SK-N-SH (cell line): ENCODE data around the gene ASB9. TPM values are rescaled to one million over a fixed set of nuclear protein-coding genes. Genes with fewer than 3 reads are reported as not detected.
"Not testable (repeated sequence)": the region's sequence is repeated elsewhere in the genome, so short reads cannot be mapped to it uniquely, and the experiment has no call there.

Experiments used
- CTCF ChIA-PET: fragments of 300-600, 350-600 bp; formaldehyde crosslinking; extraction: SDS; loops from one replicate; lab custom pipeline; 2021; lab: Yijun Ruan, JAX
- POLR2A ChIA-PET: fragments of 350-600 bp; sonication (Branson Sonifier 250); formaldehyde crosslinking; extraction: SDS; loops from one replicate; lab custom pipeline; 2020; ENCODE audit warnings: antibody characterized with exemption, inconsistent platforms; lab: Yijun Ruan, JAX
- DNase-seq: peaks from one replicate; pipeline ENCODE4 v3.0.0; 2012
- H2AFZ ChIP-seq: fragments of 200-600 bp; sonication (generic); 2 replicates; pipeline ENCODE4 v1.8.1; 2016; ENCODE audit warnings: antibody characterized with exemption, mild to moderate bottlenecking, low read depth
- H3F3A ChIP-seq: fragments of 200-600 bp; sonication (generic); replicated peaks from 2 replicates; pipeline ENCODE3; 2016; ENCODE audit warnings: antibody characterized with exemption, mild to moderate bottlenecking; ENCODE audit not compliant: insufficient read depth
- H3K27ac ChIP-seq, 2 experiments: fragments of 200-500 bp in 1 of 2; fragments of 200-600 bp in 1 of 2; sonication (Bioruptor generic) in 1 of 2; sonication (generic), shearing (Covaris generic) in 1 of 2; 2 replicates each; pipeline versions ENCODE4 v1.5.1 to v1.6.1; 2014 to 2016; ENCODE audit warnings: low read depth in 2 of 2, inconsistent platforms in 1 of 2, low read length in 1 of 2, mild to moderate bottlenecking in 1 of 2, mixed read lengths in 1 of 2
- H3K27me3 ChIP-seq: fragments of 200-600 bp; sonication (generic), shearing (Covaris generic); 2 replicates; pipeline ENCODE4 v1.6.1; 2016; ENCODE audit warnings: mixed run types; ENCODE audit not compliant: insufficient read depth
- H3K36me3 ChIP-seq, 2 experiments: fragments of 200-500 bp in 1 of 2; fragments of 200-600 bp in 1 of 2; sonication (Bioruptor generic) in 1 of 2; sonication (generic) in 1 of 2; replicated peaks in 1 of 2; 2 replicates each; pipeline versions ENCODE3 to v1.5.1; 2014 to 2016; ENCODE audit warnings: low read length in 1 of 2, mild to moderate bottlenecking in 1 of 2; ENCODE audit not compliant: insufficient read depth in 2 of 2, control insufficient read depth in 1 of 2
- H3K4me1 ChIP-seq, 2 experiments: fragments of 200-500 bp in 1 of 2; fragments of 200-600 bp in 1 of 2; sonication (Bioruptor generic) in 1 of 2; sonication (generic), shearing (Covaris generic) in 1 of 2; 2 replicates each; pipeline versions ENCODE4 v1.5.1 to v1.6.1; 2014 to 2016; ENCODE audit warnings: low read depth in 1 of 2, low read length in 1 of 2, mixed run types in 1 of 2; ENCODE audit not compliant: insufficient read depth in 2 of 2, control insufficient read depth in 1 of 2
- H3K4me2 ChIP-seq: fragments of 200-600 bp; sonication (generic), shearing (Covaris generic); 2 replicates; pipeline ENCODE4 v1.6.1; 2017; ENCODE audit warnings: mixed run types
- H3K4me3 ChIP-seq, 2 experiments: fragments of 200-500 bp in 1 of 2; fragments of 200-600 bp in 1 of 2; sonication (Bioruptor generic) in 1 of 2; sonication (generic), shearing (Covaris generic) in 1 of 2; 2 replicates each; pipeline versions ENCODE4 v1.5.1 to v1.8.1; 2014 to 2016; ENCODE audit warnings: low read depth in 2 of 2, inconsistent platforms in 1 of 2, low read length in 1 of 2, mild to moderate bottlenecking in 1 of 2, mixed read lengths in 1 of 2, moderate library complexity in 1 of 2
- H3K79me2 ChIP-seq: fragments of 200-600 bp; sonication (generic); 2 replicates; pipeline ENCODE4 v1.8.1; 2017; ENCODE audit warnings: mild to moderate bottlenecking; ENCODE audit not compliant: insufficient read depth
- H3K9ac ChIP-seq: fragments of 200-600 bp; sonication (generic); 2 replicates; pipeline ENCODE4 v1.6.1; 2017; ENCODE audit warnings: mixed run types
- H3K9me2 ChIP-seq: fragments of 200-600 bp; sonication (generic); 2 replicates; pipeline ENCODE4 v1.6.1; 2017; ENCODE audit warnings: mixed run types
- H3K9me3 ChIP-seq: fragments of 200-600 bp; sonication (generic); 2 replicates; pipeline ENCODE4 v1.6.1; 2017; ENCODE audit warnings: mixed run types, mild to moderate bottlenecking, moderate library complexity
- H4K20me1 ChIP-seq: fragments of 200-600 bp; sonication (generic); 2 replicates; pipeline ENCODE4 v1.6.1; 2017; ENCODE audit warnings: mild to moderate bottlenecking, mixed run types; ENCODE audit not compliant: insufficient read depth
- CHD2 ChIP-seq: fragments of 150-350 bp; IDR thresholded peaks from 2 replicates; pipeline ENCODE4 v1.6.1; 2018; ENCODE audit warnings: low read length; ENCODE audit not compliant: partially characterized antibody
- EP300 ChIP-seq, 2 experiments: IDR thresholded peaks; 2 replicates each; pipeline versions ENCODE4 v1.4.0 to v1.6.1; 2012; ENCODE audit warnings: borderline replicate concordance in 1 of 2, low read depth in 1 of 2, low read length in 1 of 2
- GATA2 ChIP-seq: sonication (generic); formaldehyde crosslinking; IDR thresholded peaks from 2 replicates; pipeline ENCODE4 v1.5.0; 2020; ENCODE audit warnings: mild to moderate bottlenecking, missing genetic modification reagents
- NFIC ChIP-seq: IDR thresholded peaks from 2 replicates; pipeline ENCODE4 v1.4.0; 2012; ENCODE audit warnings: borderline replicate concordance
- RAD21 ChIP-seq: IDR thresholded peaks from 2 replicates; pipeline ENCODE4 v1.6.1; 2012; ENCODE audit warnings: mild to moderate bottlenecking, low read length
- RCOR1 ChIP-seq: fragments of 150-350 bp; IDR thresholded peaks from 2 replicates; pipeline ENCODE4 v1.6.1; 2017; ENCODE audit warnings: antibody characterized with exemption, low read length
- SIN3A ChIP-seq: IDR thresholded peaks from 2 replicates; pipeline ENCODE4 v1.6.1; 2012; ENCODE audit warnings: low read depth, mild to moderate bottlenecking, low read length, moderate library complexity, borderline replicate concordance
- TCF12 ChIP-seq: IDR thresholded peaks from 2 replicates; pipeline ENCODE4 v1.4.0; 2012
- WGBS: methylation state at CpG from one replicate; pipeline ENCODE4 v1.1.6; 2017; ENCODE audit warnings: low lambda C conversion rate; 5-methylcytosine and 5-hydroxymethylcytosine counted together
- polyA plus RNA-seq, 3 experiments: library from polyadenylated mRNA; depleted of rRNA; stranded (reverse); fragments of >200 nt; gene quantifications; 2 replicates each; pipeline ENCODE4 v1.2.3, GENCODE V29; 2012
- TF ChIP-seq, protein P1 (sequence below): IDR thresholded peaks from 2 replicates; pipeline ENCODE4; 2012
- TF ChIP-seq, protein P2 (sequence below): IDR thresholded peaks from 2 replicates; pipeline ENCODE4 v1.6.1; 2012; ENCODE audit warnings: mild to moderate bottlenecking, low read depth, low read length, moderate library complexity

ASB9 gene
- polyA plus RNA-seq, 1 of the 3 experiments (the other 2 are of a cell fraction) = 2.5 TPM

DNA sequence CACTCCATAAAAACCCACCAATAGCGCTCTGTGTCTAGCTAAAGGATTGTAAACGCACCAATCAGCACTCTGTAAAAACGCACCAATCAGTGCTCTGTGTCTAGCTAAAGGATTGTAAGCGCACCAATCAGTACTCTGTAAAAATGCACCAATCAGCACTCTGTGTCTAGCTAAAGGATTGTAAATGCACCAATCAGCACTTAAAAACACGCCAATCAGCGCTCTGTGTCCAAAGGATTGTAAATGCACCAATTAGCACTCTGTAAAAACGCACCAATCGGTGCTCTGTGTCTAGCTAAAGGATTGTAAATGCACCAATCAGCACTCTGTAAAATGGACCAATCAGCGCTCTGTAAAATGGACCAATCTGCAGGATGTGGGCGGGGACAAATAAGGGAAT, 3.4 kb upstream of the ASB9 start:
- H3K36me3 ChIP-seq, H3K79me2 ChIP-seq, H3K4me3 ChIP-seq, H3K4me1 ChIP-seq, H2AFZ ChIP-seq, H4K20me1 ChIP-seq, H3K4me2 ChIP-seq, DNase-seq, H3K27ac ChIP-seq, POLR2A ChIA-PET, H3K9me3 ChIP-seq, H3K27me3 ChIP-seq, H3F3A ChIP-seq, H3K9me2 ChIP-seq, H3K9ac ChIP-seq: not testable (repeated sequence)
- 55% methylated on average over 8 of the region's 10 CpGs for WGBS
- CTCF ChIA-PET = interaction anchor here (1.6 kb wide), 1 partner anchor 13 kb away, joined by 3 read pairs; no protein-coding TSS in a partner anchor

DNA sequence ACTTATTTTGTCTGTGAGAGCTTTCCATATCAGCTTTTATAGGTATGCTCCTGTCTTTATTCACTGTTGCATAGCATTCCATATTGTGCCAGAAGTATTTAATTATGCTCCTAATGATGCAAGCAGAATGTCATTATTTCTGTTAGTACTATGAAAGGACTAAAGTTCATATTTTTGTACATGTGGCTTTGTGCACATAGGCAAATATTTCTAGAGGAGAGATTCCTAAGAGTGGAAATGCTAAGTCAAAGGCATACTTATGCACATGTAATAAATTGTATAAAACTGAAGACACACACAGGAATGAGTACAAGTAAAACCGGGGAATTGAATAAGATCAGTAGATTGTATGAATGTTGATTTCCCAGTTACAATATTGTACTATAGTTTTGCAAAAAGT, 1.9 kb upstream of the ASB9 start:
- no peak overlapping the region for H3K27ac ChIP-seq
- H3K9me3 ChIP-seq = no peaks in the 10 kb centered on the region
- peaks cover 0 to 5% of the 10 kb centered on the region in 2 experiments; a peak in 1 of 4 replicates for H3K4me1 ChIP-seq
- H3K36me3 ChIP-seq = no peaks in the 10 kb centered on the region
- no peak for DNase-seq
- H3F3A ChIP-seq = no peaks in the 10 kb centered on the region
- no peak overlapping the region for H3K4me2 ChIP-seq
- WGBS = 67% methylated on average over 1 of the region's 1 CpG
- no peak for TF ChIP-seq NFIC
- TF ChIP-seq RCOR1 = no peak
- TF ChIP-seq TCF12 = no peak
- TF ChIP-seq, protein P1, sequence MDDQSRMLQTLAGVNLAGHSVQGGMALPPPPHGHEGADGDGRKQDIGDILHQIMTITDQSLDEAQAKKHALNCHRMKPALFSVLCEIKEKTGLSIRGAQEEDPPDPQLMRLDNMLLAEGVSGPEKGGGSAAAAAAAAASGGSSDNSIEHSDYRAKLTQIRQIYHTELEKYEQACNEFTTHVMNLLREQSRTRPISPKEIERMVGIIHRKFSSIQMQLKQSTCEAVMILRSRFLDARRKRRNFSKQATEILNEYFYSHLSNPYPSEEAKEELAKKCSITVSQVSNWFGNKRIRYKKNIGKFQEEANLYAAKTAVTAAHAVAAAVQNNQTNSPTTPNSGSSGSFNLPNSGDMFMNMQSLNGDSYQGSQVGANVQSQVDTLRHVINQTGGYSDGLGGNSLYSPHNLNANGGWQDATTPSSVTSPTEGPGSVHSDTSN = no peak
- no peak for TF ChIP-seq EP300 (IDR thresholded peaks at IDR 0.05; ENCODE audit: borderline replicate concordance in 1 of 2, low read depth in 1 of 2, low read length in 1 of 2)
- TF ChIP-seq, protein P2, sequence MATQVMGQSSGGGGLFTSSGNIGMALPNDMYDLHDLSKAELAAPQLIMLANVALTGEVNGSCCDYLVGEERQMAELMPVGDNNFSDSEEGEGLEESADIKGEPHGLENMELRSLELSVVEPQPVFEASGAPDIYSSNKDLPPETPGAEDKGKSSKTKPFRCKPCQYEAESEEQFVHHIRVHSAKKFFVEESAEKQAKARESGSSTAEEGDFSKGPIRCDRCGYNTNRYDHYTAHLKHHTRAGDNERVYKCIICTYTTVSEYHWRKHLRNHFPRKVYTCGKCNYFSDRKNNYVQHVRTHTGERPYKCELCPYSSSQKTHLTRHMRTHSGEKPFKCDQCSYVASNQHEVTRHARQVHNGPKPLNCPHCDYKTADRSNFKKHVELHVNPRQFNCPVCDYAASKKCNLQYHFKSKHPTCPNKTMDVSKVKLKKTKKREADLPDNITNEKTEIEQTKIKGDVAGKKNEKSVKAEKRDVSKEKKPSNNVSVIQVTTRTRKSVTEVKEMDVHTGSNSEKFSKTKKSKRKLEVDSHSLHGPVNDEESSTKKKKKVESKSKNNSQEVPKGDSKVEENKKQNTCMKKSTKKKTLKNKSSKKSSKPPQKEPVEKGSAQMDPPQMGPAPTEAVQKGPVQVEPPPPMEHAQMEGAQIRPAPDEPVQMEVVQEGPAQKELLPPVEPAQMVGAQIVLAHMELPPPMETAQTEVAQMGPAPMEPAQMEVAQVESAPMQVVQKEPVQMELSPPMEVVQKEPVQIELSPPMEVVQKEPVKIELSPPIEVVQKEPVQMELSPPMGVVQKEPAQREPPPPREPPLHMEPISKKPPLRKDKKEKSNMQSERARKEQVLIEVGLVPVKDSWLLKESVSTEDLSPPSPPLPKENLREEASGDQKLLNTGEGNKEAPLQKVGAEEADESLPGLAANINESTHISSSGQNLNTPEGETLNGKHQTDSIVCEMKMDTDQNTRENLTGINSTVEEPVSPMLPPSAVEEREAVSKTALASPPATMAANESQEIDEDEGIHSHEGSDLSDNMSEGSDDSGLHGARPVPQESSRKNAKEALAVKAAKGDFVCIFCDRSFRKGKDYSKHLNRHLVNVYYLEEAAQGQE = no peak
- no peak for TF ChIP-seq RAD21
- no peak for TF ChIP-seq SIN3A
- no peak for TF ChIP-seq CHD2
- TF ChIP-seq GATA2 (CRISPR knock-in tag) = no peak
- no peak overlapping the region for H2AFZ ChIP-seq
- ChIA-PET POLR2A (no interaction called here), CTCF (interaction anchor here (1.6 kb wide), 1 partner anchor 12 kb away, joined by 3 read pairs; no protein-coding TSS in a partner anchor)
- no peak overlapping the region for H3K4me3 ChIP-seq
- no peaks in the 10 kb centered on the region for H3K27me3 ChIP-seq
- no peaks in the 10 kb centered on the region for H3K79me2 ChIP-seq
- no peaks in the 10 kb centered on the region for H3K9me2 ChIP-seq
- no peak overlapping the region for H3K9ac ChIP-seq
- H4K20me1 ChIP-seq = no peaks in the 10 kb centered on the region
